ENCODE measurements around the gene PRR15L. TPM values are rescaled to one million over a fixed set of nuclear protein-coding genes. Genes with fewer than 3 reads are reported as not detected.
A peak's percentile ranks its signal among the peaks of the same experiment; 100 is the strongest.

The PRR15L gene
- total RNA-seq, 4 donors from 2014 or later: 0.29 to 2.0 TPM; not detected in 2

DNA sequence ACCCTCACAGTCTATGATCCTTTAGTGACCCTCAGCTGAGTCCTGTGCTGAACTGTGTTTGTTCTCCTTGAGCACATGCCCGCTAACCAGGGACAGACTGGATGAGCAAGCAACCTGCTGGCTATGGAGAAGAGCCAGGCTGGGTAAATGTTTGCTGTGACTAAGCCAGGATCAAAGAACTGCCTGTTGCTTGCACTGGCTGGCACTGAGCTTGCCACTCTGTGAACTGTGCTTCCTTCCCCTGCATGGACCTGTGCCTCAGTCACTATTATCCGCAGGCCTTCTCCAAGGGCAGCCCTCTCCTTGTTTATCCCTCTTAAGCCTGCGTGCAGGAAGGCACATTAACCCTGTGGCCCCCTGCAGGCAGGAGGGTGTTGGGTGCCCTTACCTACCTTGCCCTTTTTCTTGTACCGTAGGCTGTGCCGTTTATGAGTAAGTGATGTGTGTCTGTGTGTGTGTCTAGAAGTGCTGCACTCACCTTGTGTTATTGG, 8.9 kb downstream of the PRR15L start:
- no peaks in the 10 kb centered on the region for H3K27me3 ChIP-seq
- intact Hi-C loops (cut with DNase I; ENCODE audit: low total_unique reads): no loop called here
- H3K9me3 ChIP-seq: no peaks in the 10 kb centered on the region
- no peak overlapping the region for H3K4me3 ChIP-seq
- no peaks in the 10 kb centered on the region for H3K4me1 ChIP-seq
- no peaks in the 10 kb centered on the region for H3K36me3 ChIP-seq
- H3K27ac ChIP-seq: peak overlapping the region in 1 of 2 donors; percentile 72
- TF ChIP-seq POLR2A (IDR thresholded peaks at IDR 0.05): no peak
- TF ChIP-seq, protein P1, sequence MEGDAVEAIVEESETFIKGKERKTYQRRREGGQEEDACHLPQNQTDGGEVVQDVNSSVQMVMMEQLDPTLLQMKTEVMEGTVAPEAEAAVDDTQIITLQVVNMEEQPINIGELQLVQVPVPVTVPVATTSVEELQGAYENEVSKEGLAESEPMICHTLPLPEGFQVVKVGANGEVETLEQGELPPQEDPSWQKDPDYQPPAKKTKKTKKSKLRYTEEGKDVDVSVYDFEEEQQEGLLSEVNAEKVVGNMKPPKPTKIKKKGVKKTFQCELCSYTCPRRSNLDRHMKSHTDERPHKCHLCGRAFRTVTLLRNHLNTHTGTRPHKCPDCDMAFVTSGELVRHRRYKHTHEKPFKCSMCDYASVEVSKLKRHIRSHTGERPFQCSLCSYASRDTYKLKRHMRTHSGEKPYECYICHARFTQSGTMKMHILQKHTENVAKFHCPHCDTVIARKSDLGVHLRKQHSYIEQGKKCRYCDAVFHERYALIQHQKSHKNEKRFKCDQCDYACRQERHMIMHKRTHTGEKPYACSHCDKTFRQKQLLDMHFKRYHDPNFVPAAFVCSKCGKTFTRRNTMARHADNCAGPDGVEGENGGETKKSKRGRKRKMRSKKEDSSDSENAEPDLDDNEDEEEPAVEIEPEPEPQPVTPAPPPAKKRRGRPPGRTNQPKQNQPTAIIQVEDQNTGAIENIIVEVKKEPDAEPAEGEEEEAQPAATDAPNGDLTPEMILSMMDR (IDR thresholded peaks at IDR 0.05): no peak
- DNase-seq: no peak

DNA sequence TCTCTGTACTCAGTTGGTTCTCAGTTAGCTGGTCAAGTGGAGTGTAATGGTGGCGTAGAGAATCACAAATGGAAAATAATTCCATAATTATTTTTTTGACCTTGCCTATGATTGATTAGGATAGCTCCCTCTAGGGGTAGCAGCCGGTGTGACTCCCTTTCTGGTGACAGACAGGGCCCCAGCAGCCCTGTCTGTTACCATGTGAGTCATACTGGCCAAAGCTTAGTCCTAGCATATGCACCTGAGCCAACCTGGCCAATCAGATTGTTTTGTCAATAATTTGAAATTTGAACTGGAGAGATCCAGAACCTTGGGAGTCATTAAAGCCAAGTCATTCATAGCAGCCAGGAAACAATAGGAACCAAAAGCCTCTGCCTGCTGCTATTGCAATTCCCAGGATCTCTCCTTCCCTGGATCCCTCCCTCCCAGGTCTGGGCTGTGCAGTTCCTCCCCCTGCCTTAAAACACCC, 10.7 kb downstream of the PRR15L start:
- Histone ChIP-seq H3K4me1 (no peaks in the 10 kb centered on the region), H3K4me3 (no peak overlapping the region), H3K27me3 (no peaks in the 10 kb centered on the region), H3K9me3 (no peaks in the 10 kb centered on the region), H3K36me3 (no peaks in the 10 kb centered on the region), H3K27ac (no peak overlapping the region)
- intact Hi-C loops (cut with DNase I; ENCODE audit: low total_unique reads): no loop called here
- TF ChIP-seq POLR2A (IDR thresholded peaks at IDR 0.05): no peak
- TF ChIP-seq, protein P1 (IDR thresholded peaks at IDR 0.05): peak; percentile 32 to 61 (median 48)
- peak; percentile 41 to 50 for DNase-seq

DNA sequence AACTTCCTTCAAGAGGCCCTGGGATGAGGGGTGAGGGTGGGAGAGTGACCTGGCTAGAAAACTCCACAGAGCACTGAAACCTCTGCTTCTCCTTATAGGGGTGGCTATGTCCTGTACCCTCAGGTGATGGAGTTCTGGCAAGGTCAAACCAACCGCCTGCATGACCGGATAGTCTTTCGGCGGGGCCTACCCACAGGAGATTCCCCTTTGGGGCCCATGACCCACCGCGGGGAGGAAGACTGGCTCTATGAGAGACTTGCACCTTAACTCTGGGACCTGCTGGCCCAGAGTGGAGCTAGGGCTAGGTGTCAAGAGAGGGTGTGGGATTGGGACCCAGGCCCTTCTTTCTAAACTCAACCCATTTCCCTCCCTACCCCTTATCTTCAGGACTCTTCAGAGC, 11.2 kb downstream of the PRR15L start:
- intact Hi-C loops (cut with DNase I; ENCODE audit: low total_unique reads): no loop called here

DNA sequence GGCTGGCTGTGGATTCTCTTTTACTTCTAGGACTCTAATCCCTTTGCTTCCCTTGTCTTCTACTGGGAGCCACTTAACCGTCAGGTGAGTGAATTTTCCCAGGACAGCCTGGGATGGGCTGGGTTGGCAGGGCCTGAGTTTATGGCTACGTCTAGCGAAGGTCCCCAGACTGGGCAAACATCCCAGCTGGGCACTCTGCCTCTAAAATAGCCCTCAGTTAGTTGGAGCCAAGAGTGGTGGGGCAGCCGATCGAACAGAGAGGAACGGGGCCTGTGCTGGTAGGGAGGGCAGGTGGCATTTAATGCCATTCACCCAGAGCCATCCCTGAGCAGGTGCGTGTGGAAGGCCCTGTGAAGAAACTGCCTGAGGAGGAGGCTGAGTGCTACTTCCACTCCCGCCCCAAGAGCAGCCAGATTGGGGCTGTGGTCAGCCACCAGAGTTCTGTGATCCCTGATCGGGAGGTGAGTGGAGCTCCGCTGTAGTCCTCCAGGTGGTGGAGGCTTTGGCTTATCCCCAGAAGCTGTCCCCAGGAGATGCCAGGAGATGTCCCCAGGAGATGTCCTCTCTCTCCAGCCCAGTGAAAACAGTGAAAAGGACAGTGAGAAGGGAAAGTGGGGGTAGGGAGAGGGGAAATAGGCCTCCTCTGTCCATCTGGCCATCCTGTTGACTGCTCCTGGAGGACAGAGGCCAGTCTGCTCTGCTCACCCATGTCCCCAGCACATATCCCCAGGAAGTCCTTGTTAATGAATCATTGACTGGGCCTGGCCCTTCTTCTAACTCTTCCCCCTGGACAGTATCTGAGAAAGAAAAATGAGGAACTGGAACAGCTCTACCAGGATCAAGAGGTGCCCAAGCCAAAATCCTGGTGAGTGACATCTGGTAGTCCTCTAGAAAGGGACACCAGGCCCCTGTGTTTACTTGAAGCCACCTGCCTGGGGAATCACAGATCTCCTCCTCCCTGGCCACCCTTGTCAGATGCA, 11.9 kb downstream of the PRR15L start:
- TF ChIP-seq, protein P1 (IDR thresholded peaks at IDR 0.05): no peak
- no peak for TF ChIP-seq POLR2A (IDR thresholded peaks at IDR 0.05)
- intact Hi-C loops (cut with DNase I; ENCODE audit: low total_unique reads): no loop called here
- Histone ChIP-seq H3K27me3 (no peaks in the 10 kb centered on the region), H3K9me3 (no peaks in the 10 kb centered on the region), H3K4me1 (no peaks in the 10 kb centered on the region), H3K27ac (peak overlapping the region; percentile 44), H3K36me3 (no peaks in the 10 kb centered on the region), H3K4me3 (no peak overlapping the region)
- DNase-seq: no peak

More for the DNA sequence above, 11.2 kb downstream of the PRR15L start:
- Histone ChIP-seq H3K36me3 (no peaks in the 10 kb centered on the region), H3K9me3 (no peaks in the 10 kb centered on the region), H3K27me3 (no peaks in the 10 kb centered on the region), H3K4me3 (no peak overlapping the region), H3K27ac (no peak overlapping the region), H3K4me1 (no peaks in the 10 kb centered on the region)
- no peak for TF ChIP-seq POLR2A (IDR thresholded peaks at IDR 0.05)
- TF ChIP-seq, protein P1 (IDR thresholded peaks at IDR 0.05): no peak
- DNase-seq: no peak

DNA sequence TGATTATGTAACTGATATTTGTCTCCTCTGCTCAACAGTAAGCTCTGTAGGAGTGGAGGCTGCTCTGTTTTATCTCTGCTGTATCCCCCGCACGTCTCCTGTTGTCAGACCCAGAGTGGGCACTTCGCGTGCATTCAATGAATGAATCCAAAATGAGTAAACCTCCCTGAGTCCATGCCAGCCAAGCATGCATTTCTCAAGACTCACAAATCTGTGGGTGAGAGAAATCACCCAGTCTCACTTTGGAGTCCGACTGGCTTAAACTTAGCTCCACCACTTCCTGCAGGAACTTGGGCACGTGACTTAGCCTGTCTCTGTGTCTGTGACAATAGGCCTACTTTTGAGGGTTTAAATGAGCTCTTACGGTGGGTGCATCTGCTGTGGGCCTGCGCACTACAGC, 12.6 kb downstream of the PRR15L start:
- Histone ChIP-seq H3K9me3 (no peaks in the 10 kb centered on the region), H3K27me3 (no peaks in the 10 kb centered on the region), H3K36me3 (no peaks in the 10 kb centered on the region), H3K4me1 (no peaks in the 10 kb centered on the region), H3K27ac (peak overlapping the region; percentile 44), H3K4me3 (no peak overlapping the region)
- intact Hi-C loops (cut with DNase I; ENCODE audit: low total_unique reads): no loop called here
- DNase-seq: peak; percentile 60 to 61
- no peak for TF ChIP-seq POLR2A (IDR thresholded peaks at IDR 0.05)
- TF ChIP-seq, protein P1 (IDR thresholded peaks at IDR 0.05): no peak
